Measurements from ENCODE around the gene SPAG6.

DNA sequence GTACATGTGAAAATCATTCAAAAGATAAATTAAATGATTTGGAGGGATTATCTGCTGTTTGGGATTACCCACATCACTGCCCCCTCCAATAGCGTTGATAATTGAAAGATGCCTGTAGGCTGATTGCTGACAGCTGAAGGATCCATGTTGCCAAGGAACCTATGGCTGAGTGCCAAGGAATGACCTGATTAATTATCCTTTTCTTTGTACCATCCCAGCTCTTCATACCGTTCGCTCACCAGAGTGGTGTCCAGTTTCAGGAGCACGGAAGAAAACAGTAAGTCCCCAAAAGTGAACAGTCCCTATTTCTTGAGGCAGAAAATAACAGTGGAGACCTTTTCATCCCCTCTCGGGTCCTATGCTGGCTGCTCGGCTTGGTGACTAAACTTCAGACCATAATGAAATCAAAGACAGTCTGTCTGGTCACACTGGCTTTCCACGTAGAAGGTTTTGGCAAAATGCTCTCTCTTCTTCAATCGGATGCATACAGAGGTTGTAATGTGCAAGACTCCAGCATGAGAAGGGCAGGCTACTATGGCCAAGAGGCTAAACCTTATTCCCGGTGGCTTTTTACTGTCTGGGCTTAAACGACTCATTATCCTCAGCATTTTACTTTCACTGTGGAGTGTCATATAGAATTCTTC lies 108.8 kb downstream of the SPAG6 start:
- TF ChIP-seq POLR2A (IDR thresholded peaks at IDR 0.05; ENCODE audit: low read depth, low read length) (no peak), PAX5 (IDR thresholded peaks at IDR 0.05; ENCODE audit: insufficient read depth, low read length, severe bottlenecking) (no peak)

Data from GM12891 (cell line).